ENCODE results near the gene FHIT.

- no peak for TF ChIP-seq E2F4 (IDR thresholded peaks at IDR 0.05; ENCODE audit: low read depth, low read length)
- no peak for TF ChIP-seq MEF2B (IDR thresholded peaks at IDR 0.05; ENCODE audit: partially characterized antibody, poor library complexity, severe bottlenecking)
- no peak for TF ChIP-seq CTCF (IDR thresholded peaks at IDR 0.05 in 2 of 3, conservative IDR thresholded peaks at IDR 0.05 in 1 of 3; ENCODE audit: control insufficient read depth in 2 of 3, extremely low read depth in 1 of 3, insufficient read depth in 1 of 3, low read depth in 3 of 3, low read length in 3 of 3)
- TF ChIP-seq PAX8 (IDR thresholded peaks at IDR 0.05) = no peak
- no peak for TF ChIP-seq EZH2 (IDR thresholded peaks at IDR 0.05; ENCODE audit: borderline replicate concordance, control insufficient read depth, low read depth, low read length)
- TF ChIP-seq RFX5 (IDR thresholded peaks at IDR 0.05; ENCODE audit: low read depth, low read length) = no peak
- no peak for TF ChIP-seq REST (IDR thresholded peaks at IDR 0.05; ENCODE audit: low read depth, low read length)
- TF ChIP-seq POLR2AphosphoS5 (IDR thresholded peaks at IDR 0.05; ENCODE audit: low read length) = no peak
- TF ChIP-seq ZNF24 (IDR thresholded peaks at IDR 0.05) = no peak
Measured at GRCh38 chr3:60434950-60435349, 816.3 kb downstream of the FHIT start.
